Right cardiac atrium (tissue), 5 donors: ENCODE measurements around the gene LRBA. TPM values are rescaled to one million over a fixed set of nuclear protein-coding genes. Genes with fewer than 3 reads are reported as not detected.
"Not testable (repeated sequence)": the region's sequence is repeated elsewhere in the genome, so short reads cannot be mapped to it uniquely, and the experiment has no call there.

Experiments used
- ATAC-seq, 2 donors: fragments of 200-7000 bp; cut with Tn5 transposase; one replicate each; pipeline versions ENCODE4 v1.8.0 to v1.9.1; 2020; ENCODE audit warnings: moderate library complexity in 2 of 2, mild to moderate bottlenecking in 1 of 2
- DNase-seq, 3 donors: peaks; one replicate each; pipeline ENCODE4 v3.0.0-alpha.2; 2020
- H3K27ac ChIP-seq: one replicate; pipeline ENCODE4 v1.5.1; 2013; ENCODE audit warnings: mild to moderate bottlenecking, low read length, control low read depth, moderate library complexity
- H3K27me3 ChIP-seq: one replicate; pipeline ENCODE4 v1.6.1; 2013; ENCODE audit not compliant: control insufficient read depth, insufficient read depth
- H3K4me1 ChIP-seq: one replicate; pipeline ENCODE4 v1.6.1; 2013; ENCODE audit warnings: low read length; ENCODE audit not compliant: control insufficient read depth, insufficient read depth
- H3K4me3 ChIP-seq: one replicate; pipeline ENCODE4 v1.5.1; 2013; ENCODE audit warnings: low read length, control low read depth
- H3K9me3 ChIP-seq: one replicate; pipeline ENCODE4 v1.6.1; 2013; ENCODE audit warnings: low read length; ENCODE audit not compliant: control insufficient read depth
- WGBS: extraction: QIAGEN DNeasy Blood & Tissue Kit; methylation state at CpG from one replicate; pipeline ENCODE4 v1.1.7; 2013; 5-methylcytosine and 5-hydroxymethylcytosine counted together
- intact Hi-C, 4 donors: fragments of 100-400 bp; cut with DNase I; formaldehyde crosslinking; loops; one replicate each; pipeline versions ENCODE4 v1.11.0 to v1.14.0; 2022 to 2023
- polyA plus RNA-seq: library from polyadenylated mRNA; stranded (reverse); fragments of 200-250 nt; gene quantifications from one replicate; pipeline ENCODE4 v1.2.3, GENCODE V29; 2013
- total RNA-seq, 4 donors: library from RNA; stranded (reverse); fragmentation: NEBNext Ultra II Directional; extraction: Animal tissue kit (Norgen Biotek cat#: 25700); gene quantifications; one replicate each; pipeline ENCODE4 v1.2.1, GENCODE V29; 2021
- donor health status: healthy with polysubstance abuse.
- donor health status: DM: no; HTN: yes; CAD: no.
- donor health status: DM: no; HTN: no; CAD: no.
- donor health status: DM: no; HTN: yes; CAD: no; lungs with severe emphysema.
- donor health status: DM: yes; HTN: yes; CAD: no.

LRBA gene
- total and polyA plus RNA-seq, 5 donors, result 14.4 to 29.9 (median 23.4) TPM

GRCh38 chr4:150940123-150940522 lies 75.0 kb downstream of the LRBA start:
- Histone ChIP-seq H3K4me3 (no peak overlapping the region), H3K4me1 (peaks cover 3% of the 10 kb centered on the region), H3K27ac (no peak overlapping the region), H3K27me3 (no peaks in the 10 kb centered on the region), H3K9me3 (no peaks in the 10 kb centered on the region)
- ATAC-seq (no peak), DNase-seq (no peak)
- intact Hi-C loops, result no loop called here

- intact Hi-C loops, result no loop called here
- no peak overlapping the region for H3K27ac ChIP-seq
- 92% methylated on average over 3 of the region's 3 CpGs for WGBS
- no peaks in the 10 kb centered on the region for H3K9me3 ChIP-seq
- DNase-seq (no peak), ATAC-seq (no peak)
- H3K27me3 ChIP-seq, result no peaks in the 10 kb centered on the region
- H3K4me1 ChIP-seq, result peaks cover 3% of the 10 kb centered on the region
- H3K4me3 ChIP-seq, result no peak overlapping the region
These were observed 75.6 kb downstream of the LRBA start for GRCh38 chr4:150939530-150939929.

GRCh38 chr4:150938873-150939499 lies 76.1 kb downstream of the LRBA start:
- 83% methylated on average over 1 of the region's 1 CpG for WGBS
- no peak overlapping the region for H3K4me3 ChIP-seq
- H3K9me3 ChIP-seq, result no peaks in the 10 kb centered on the region
- DNase-seq (no peak), ATAC-seq (no peak)
- H3K27me3 ChIP-seq, result no peaks in the 10 kb centered on the region
- intact Hi-C loops, result no loop called here
- H3K4me1 ChIP-seq, result peaks cover 3% of the 10 kb centered on the region
- H3K27ac ChIP-seq, result no peak overlapping the region

GRCh38 chr4:150938417-150938816 lies 76.7 kb downstream of the LRBA start:
- no peak overlapping the region for H3K4me3 ChIP-seq
- intact Hi-C loops, result no loop called here
- 87% methylated on average over 4 of the region's 4 CpGs for WGBS
- no peaks in the 10 kb centered on the region for H3K27me3 ChIP-seq
- no peak for ATAC-seq
- DNase-seq, result no peak
- H3K4me1 ChIP-seq, result no peaks in the 10 kb centered on the region
- H3K27ac ChIP-seq, result no peak overlapping the region
- H3K9me3 ChIP-seq, result no peaks in the 10 kb centered on the region

GRCh38 chr4:150934022-150934421 lies 81.1 kb downstream of the LRBA start:
- DNase-seq, result no peak
- intact Hi-C loops, result no loop called here
- Histone ChIP-seq H3K27ac (no peak overlapping the region), H3K4me1 (no peaks in the 10 kb centered on the region), H3K27me3 (no peaks in the 10 kb centered on the region), H3K9me3 (no peaks in the 10 kb centered on the region), H3K4me3 (no peak overlapping the region)
- 49% methylated on average over 1 of the region's 1 CpG for WGBS
- ATAC-seq, result no peak

- H3K9me3 ChIP-seq, result no peaks in the 10 kb centered on the region
- H3K4me3 ChIP-seq, result no peak overlapping the region
- DNase-seq (no peak), ATAC-seq (no peak)
- no peak overlapping the region for H3K27ac ChIP-seq
- H3K27me3 ChIP-seq, result no peaks in the 10 kb centered on the region
- intact Hi-C loops, result no loop called here
- no peaks in the 10 kb centered on the region for H3K4me1 ChIP-seq
- 91% methylated on average over 2 of the region's 2 CpGs for WGBS
These were observed 83.3 kb downstream of the LRBA start for GRCh38 chr4:150931796-150932195.

GRCh38 chr4:150931005-150931404 lies 84.1 kb downstream of the LRBA start:
- H3K9me3 ChIP-seq, result no peaks in the 10 kb centered on the region
- H3K27ac ChIP-seq, result no peak overlapping the region
- DNase-seq (no peak), ATAC-seq (no peak)
- no peaks in the 10 kb centered on the region for H3K27me3 ChIP-seq
- H3K4me1 ChIP-seq, result no peaks in the 10 kb centered on the region
- no peak overlapping the region for H3K4me3 ChIP-seq
- intact Hi-C loops, result no loop called here
- 98% methylated on average over 2 of the region's 2 CpGs for WGBS

- ATAC-seq (no peak), DNase-seq (no peak)
- H3K9me3 ChIP-seq, result no peaks in the 10 kb centered on the region
- H3K4me1 ChIP-seq, result no peaks in the 10 kb centered on the region
- intact Hi-C loops, result no loop called here
- no peak overlapping the region for H3K4me3 ChIP-seq
- H3K27ac ChIP-seq, result no peak overlapping the region
- H3K27me3 ChIP-seq, result no peaks in the 10 kb centered on the region
- 94% methylated on average over 1 of the region's 1 CpG for WGBS
These were observed 91.1 kb downstream of the LRBA start for GRCh38 chr4:150923945-150924344.

GRCh38 chr4:150921486-150921885 lies 93.6 kb downstream of the LRBA start:
- not testable (repeated sequence) for H3K4me1 ChIP-seq, ATAC-seq
- 99% methylated on average over 9 of the region's 9 CpGs for WGBS

GRCh38 chr4:150918562-150918961 lies 96.5 kb downstream of the LRBA start:
- intact Hi-C loops, H3K4me1 ChIP-seq, ATAC-seq, H3K27ac ChIP-seq, H3K9me3 ChIP-seq, H3K27me3 ChIP-seq, DNase-seq, H3K4me3 ChIP-seq: not testable (repeated sequence)
- 91% methylated on average over 3 of the region's 3 CpGs for WGBS

More at GRCh38 chr4:150921486-150921885, 93.6 kb downstream of the LRBA start:
- H3K9me3 ChIP-seq, intact Hi-C loops, H3K4me3 ChIP-seq, H3K27ac ChIP-seq, H3K27me3 ChIP-seq, DNase-seq: not testable (repeated sequence)

GRCh38 chr4:150911326-150911725 lies 103.8 kb downstream of the LRBA start:
- WGBS, result 100% methylated on average over 1 of the region's 1 CpG
- intact Hi-C loops, result no loop called here
- DNase-seq, result no peak

GRCh38 chr4:150909116-150909515 lies 106.0 kb downstream of the LRBA start:
- H3K27me3 ChIP-seq, result no peaks in the 10 kb centered on the region

More at GRCh38 chr4:150911326-150911725, 103.8 kb downstream of the LRBA start:
- Histone ChIP-seq H3K9me3 (no peaks in the 10 kb centered on the region), H3K4me1 (no peaks in the 10 kb centered on the region), H3K27ac (no peak overlapping the region), H3K4me3 (no peak overlapping the region), H3K27me3 (no peaks in the 10 kb centered on the region)
- no peak for ATAC-seq

More at GRCh38 chr4:150909116-150909515, 106.0 kb downstream of the LRBA start:
- intact Hi-C loops, result no loop called here
- no peaks in the 10 kb centered on the region for H3K9me3 ChIP-seq
- ATAC-seq (no peak), DNase-seq (no peak)
- no peaks in the 10 kb centered on the region for H3K4me1 ChIP-seq
- H3K4me3 ChIP-seq, result no peak overlapping the region
- 80% methylated on average over 3 of the region's 3 CpGs for WGBS
- no peak overlapping the region for H3K27ac ChIP-seq
